ENCODE data around the gene TUBGCP3.

Gene TUBGCP3

DNA sequence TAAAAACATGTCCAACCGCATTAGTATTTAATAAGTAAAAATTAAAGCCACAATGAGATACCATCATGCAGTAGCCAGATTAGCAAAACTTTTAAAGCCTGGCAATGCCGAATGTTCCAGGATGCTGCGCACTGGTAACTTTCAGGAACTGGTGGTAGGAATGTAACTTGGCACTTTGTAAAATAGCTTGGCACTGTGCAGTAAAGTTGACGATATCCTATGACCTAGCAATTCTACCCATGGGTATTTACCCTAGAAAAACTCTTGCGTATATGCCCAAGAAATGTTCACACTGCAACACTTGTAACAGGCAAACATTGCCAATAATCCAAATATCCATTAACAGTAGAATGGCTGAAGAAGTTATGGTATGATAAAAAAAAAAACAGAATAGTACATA, 114.1 kb downstream of the TUBGCP3 start:
- no peak for DNase-seq

- DNase-seq, result no peak
These were observed 118.7 kb downstream of the TUBGCP3 start for GRCh38 chr13:112469071-112469745.

DNA sequence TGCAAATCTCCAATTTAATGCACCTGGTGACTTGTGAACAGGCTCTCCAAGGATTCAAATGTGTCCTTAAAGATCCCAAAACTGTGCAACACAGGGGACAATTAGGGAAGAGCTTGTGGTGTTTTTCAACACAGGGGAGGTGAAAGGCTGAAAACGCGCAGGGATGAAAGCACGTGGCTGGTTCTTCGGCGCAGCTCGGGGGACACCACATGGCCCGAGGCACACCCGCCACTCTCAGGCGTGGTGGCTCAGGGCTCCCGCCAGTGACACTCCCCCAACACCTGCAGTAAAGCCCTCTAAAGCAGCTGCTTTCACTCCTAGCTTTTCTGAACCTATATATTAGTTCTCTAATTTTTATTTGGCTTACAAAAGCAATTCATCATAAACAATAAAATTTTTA, 119.9 kb downstream of the TUBGCP3 start:
- no peak for DNase-seq

DNA sequence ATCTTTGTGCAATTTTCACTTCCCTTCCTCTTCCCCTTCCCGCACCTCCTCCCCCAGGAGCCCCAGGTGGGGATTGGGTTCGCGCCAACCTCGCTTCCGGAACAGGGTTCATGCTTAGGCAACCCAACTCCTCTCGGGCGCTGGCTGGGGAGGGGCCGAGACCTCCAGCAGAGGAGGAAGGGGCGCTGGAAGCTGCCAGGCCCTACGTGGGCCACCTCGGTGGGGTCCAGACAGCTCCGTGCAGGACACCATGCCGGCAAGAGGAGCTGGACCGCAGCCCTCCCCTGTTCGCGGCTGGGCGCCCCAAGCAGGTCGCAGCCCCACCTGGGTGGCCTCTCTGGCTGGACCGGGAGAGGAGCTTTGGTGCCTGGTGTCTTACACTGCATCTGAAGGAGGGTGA, 120.7 kb downstream of the TUBGCP3 start:
- DNase-seq, result no peak

GRCh38 chr13:112466132-112467058, 121.6 kb downstream of the TUBGCP3 start:
- DNase-seq, result no peak

GRCh38 chr13:112465251-112466131, 122.5 kb downstream of the TUBGCP3 start:
- DNase-seq, result no peak

- no peak for DNase-seq
These were observed 123.2 kb downstream of the TUBGCP3 start for GRCh38 chr13:112464720-112465119.

- no peak for DNase-seq
These were observed 125.5 kb downstream of the TUBGCP3 start for GRCh38 chr13:112462408-112462807.

GRCh38 chr13:112457485-112457884, 130.5 kb downstream of the TUBGCP3 start:
- no peak for DNase-seq

DNA sequence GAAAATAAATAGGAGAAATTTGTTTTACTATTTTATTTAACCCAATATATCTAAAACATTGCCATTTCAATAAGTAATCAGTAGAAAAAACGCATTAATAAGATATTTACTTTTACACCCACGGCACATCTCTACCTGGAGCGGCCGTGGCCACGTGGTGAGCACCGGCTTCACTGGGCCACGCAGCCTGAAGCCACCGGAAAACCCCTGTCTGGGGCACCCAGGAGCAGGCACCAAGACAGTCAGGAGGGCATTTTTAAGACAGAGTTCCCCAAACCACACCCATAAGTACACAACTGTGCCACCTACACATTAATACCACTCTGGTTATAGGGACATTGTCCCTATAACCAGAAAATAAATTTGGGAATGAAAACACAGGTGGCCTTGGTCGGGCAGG, 130.9 kb downstream of the TUBGCP3 start:
- DNase-seq, result no peak

DNA sequence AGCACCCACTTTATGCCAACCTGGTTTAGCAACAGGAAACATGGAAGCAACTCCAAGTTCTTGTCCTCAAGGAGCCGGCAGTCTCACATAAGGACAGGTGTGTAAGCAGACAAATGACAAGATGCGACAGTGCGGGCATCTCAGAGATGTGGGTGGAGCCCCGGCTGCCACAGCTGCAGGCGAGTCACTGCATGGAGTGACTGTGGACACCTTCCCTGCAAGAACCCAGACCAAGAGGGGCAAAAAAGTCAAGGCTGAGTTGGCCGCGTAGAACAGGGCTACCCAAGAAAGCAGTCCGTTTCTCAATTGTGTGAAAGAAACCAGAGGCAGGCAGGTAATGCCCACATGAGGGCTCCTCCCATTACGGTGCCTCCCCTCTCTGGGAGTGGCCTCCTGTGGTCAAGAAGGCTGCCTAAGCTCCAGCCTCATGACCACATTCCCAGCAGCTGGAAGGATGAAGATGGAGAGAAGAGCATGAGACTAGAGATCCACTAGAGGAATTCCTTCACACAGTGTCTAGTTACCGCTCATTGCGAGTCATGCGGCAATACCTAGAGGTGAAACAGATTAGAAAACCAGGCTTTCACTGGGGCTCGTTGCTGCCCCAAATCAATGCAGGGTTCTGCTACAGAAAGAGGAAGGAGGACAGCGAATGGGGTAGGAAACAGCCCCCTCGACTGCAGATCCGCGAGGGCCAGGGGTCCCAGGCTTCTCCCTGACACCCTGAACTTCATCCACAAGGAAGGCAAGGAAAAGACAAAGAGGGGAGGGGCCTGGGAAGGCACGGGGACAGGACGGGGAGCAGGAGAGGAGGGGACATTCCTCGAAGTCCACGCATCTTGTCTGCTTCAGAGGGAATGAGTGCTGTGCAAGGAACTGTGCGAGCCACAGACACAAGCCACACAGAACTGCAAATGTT, 131.6 kb downstream of the TUBGCP3 start:
- no peak for DNase-seq

- no peak for DNase-seq
These were observed 132.4 kb downstream of the TUBGCP3 start for GRCh38 chr13:112455476-112456059.

DNA sequence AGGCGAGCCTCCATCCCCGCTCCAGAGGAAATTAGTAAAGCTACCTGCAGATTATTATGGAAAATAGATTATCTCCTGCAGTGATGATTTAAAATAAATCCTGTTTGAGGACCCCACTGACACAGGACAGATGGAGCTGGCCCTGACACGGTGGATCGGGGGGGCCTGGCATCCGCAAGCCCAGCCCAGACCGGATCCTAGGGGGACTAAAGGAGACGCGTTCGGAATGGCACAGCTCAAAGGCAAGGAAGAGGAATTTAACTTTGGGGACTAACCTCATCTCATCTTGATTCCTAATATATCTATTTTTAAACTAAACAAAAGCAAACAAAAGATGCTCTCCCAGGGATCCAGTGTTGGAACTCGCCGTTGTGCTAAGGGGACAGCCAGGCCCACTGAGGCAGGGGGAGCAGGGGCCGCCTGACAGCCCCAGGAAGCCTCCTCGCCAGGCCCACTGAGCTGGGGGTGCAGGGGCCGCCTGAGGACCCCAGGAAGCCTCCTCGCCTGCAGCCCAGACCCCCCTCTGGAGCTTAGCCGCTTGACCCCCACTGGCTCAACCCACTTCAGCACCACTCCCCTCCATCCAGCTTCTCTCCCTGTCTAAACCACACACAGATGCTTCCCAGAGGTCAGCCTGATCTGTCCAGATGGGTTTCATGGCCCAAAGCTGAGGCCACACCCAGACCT, 133.2 kb downstream of the TUBGCP3 start:
- DNase-seq, result no peak

DNA sequence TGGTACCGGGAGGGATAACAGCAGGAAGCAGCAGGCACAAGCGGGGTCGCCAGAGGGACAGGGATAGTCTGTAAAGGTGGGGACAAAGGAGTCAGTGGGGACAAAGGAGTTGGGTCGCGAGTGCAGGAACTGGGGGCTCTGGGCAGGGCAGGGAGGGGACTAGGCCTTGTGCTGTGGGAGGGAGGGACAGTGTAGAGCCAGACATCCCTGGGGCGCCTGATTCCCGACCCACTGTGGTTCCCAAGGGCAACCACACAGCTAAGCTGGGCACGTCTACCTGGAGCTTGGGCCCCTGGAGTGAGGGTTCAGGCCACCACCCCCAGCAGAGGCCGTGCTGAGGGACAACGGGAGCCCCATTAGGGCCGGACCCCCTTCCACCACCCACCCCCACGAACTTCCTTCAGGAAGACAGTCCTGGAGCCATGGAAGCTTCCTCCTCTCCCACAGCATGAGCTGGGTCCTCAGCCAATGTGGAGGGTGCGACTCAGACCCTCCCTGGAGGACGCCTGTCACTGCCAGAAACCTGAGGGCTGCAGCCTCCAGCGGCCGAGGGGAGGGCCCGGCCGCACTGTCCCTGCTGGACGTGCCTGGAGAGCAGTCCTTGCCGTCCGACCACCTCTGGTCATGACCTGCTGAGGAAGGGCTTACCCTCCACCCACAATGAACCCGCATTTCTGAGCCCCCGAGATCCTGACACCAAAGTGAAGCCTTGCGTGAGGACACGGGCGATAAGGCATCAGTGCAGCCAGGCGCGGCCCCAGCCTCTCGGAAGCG, 133.9 kb downstream of the TUBGCP3 start:
- no peak for DNase-seq

DNA sequence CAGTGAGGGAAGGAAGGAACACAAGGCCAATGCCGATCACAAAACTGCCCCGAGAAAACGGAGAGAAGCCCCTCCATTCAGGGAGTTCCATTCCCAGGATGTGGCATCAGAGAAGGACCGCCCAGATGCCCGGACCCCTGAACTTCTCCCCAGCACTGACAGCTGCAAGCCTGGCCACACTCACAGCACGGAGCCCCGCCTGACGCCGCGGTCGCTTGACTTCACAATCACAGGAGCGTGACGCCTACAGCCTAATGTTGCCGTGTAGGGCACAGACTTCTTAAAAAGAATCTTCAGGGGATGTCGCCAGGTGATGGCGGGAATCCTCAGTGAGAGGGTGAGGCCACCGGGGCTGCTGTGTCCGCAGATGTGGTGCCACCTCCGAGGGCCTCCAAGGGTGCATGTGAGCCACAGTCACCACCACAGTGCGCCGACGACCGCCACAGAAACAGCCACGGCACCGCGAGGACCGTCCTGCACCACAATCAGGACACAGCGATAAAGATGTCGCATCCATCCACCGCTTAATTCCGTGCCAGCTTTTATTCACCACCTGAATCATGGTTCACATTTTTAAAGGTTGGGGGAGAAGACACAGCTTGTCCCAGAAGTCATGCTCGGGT, 134.6 kb downstream of the TUBGCP3 start:
- DNase-seq, result no peak

GRCh38 chr13:112452380-112453206, 135.4 kb downstream of the TUBGCP3 start:
- no peak for DNase-seq

DNA sequence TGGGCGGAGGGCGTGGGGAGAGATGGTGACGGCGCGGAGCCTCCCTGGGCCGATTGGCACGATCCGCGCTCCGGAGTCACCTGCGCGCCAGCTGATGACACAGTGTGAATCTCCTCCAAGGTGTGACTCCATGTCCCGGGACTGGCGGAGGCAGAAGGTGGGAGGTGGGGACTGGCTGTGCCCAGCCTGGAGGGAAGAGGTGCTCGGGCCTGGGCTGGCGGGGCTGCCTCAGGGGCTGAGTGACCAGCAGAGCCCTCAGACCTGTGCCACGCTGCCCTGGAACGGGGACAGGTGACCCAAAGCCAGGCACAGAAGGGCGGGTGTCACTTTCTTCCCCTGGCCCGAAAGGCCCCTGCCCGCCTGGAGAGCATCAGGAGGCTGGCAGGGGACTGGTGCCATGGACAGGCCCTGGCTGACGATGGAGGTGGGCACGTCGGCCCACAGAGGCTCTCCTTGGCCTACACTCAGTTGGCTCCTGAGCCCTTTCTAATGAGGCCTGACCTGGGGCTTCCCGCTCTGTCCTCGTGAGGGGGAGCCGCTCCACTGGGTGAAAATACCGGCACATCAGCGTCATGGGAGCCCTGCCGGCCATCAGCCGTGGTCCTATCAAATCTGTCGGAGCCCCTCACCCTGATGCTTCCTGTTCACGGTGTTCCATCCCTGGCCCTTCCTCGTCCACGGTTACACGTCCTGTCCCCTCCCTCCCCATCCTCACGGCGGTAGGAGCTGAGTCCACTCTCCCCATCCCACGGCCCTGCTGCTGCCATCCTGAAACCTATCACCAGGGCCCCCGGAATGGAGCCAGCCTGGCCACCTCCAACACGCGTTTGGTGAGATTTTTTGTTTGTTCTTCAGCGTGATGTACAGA, 136.2 kb downstream of the TUBGCP3 start:
- no peak for DNase-seq

- no peak for DNase-seq
These were observed 137.1 kb downstream of the TUBGCP3 start for GRCh38 chr13:112450904-112451240.
